Bronchus fibroblast of lung (primary cell): ENCODE measurements around the gene ARSB. TPM values are rescaled to one million over a fixed set of nuclear protein-coding genes. Genes with fewer than 3 reads are reported as not detected.

ENCODE experiments used
- total RNA-seq: library from RNA; depleted of rRNA; stranded (reverse); fragments of >200 nt; gene quantifications from 2 replicates; pipeline ENCODE4 v1.2.3, GENCODE V29; 2015

ARSB gene
- 16.6 and 16.8 TPM in 2 replicates for total RNA-seq

DNA sequence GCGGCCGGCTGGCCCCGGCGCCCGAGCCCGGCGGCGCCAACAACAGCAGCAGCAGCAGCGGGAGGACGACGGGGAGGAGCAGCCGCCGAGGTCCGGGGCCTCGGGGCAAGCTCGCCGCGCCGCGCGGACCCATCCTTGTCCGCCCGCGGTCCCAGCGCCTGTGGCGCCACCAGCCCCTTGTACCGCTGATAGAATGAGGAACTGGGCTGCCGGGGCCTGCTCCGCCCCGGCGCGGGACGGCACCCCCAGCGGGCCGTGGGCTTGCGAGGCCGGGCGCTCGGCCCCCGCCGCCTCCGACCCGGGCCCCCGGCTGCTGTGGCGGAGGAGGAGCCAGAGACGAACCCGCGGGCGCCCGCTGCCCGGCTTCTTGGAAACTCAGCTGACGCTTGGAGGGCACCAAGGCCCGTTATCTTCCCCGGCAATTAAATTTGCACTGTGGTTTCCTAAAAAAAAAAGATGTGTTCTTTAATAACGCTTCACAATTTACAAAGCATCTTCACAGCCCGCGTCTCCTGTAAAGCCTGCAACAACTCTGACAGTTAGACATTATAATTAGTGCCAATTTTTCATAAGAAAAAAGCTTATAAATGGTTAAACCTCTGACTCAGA is at the start of gene ARSB:
Gene ARSB, minus strand, starts transcription at position 195 of the 609 bp plus-strand sequence. Its CDS starts 62 bp downstream, at position 133.

Other genes starting within 250 kb of the ARSB start
- gene DMGDH, start 84.4 kb upstream of the ARSB start, total RNA-seq = 0.89 and 2.5 TPM in 2 replicates
- 1.3 and 2.2 TPM in 2 replicates for gene BHMT2, start 84.5 kb upstream of the ARSB start, total RNA-seq
- not detected in 2 replicates for gene BHMT, start 126.5 kb upstream of the ARSB start, total RNA-seq